ENCODE measurements around the gene KIRREL1. TPM values are rescaled to one million over a fixed set of nuclear protein-coding genes. Genes with fewer than 3 reads are reported as not detected.

Gene KIRREL1
- total and polyA plus RNA-seq, 2 of the 13 experiments (the other 11 are each of a cell fraction or from before 2014, with no cell fraction given): 0.02 to 0.03 TPM

GRCh38 chr1:158056498-158056897 lies 63.1 kb downstream of the KIRREL1 start (continued):
- TF ChIP-seq KIAA2018 (CRISPR knock-in tag; IDR thresholded peaks at IDR 0.05; ENCODE audit: borderline replicate concordance): no peak

DNA sequence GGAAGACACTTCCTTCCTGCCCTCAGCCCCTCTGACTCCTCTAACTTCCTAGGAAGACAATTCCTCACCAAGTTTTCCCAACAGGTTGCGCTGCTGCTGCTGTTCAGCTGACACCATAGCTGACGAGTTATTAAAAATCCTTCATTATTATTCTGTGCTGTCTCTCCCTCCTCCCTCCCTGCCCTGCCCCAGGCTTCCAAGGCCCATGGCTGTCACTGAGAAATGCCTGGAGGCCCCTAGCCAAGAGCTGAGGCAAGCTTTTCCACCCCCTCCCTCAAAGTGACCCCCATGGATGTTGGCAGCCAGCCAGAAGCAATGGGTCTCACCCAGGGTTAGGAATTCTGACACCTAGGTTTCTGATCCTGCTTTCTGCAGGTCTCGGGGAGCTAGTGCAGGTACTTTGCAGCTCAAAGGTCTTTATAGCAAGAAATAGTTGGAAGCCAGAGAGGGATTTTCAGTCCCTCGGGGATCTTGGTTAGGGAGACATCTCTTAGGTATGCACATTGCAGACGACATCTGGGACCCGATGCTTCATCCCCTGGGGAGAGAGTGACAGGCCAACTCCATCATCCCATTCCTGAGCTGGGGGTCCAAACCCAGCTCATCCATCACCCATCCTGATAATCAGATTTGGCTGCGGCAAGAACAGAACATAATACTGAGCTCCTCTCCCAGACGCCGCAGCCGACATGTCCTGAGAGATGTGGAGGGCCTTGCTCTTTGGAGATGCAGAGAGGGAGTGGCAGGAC lies 65.0 kb downstream of the KIRREL1 start:
- Histone ChIP-seq H3K27ac (ENCODE audit: extremely low read length, insufficient read depth, low read length) (no peak overlapping the region), H3K36me3 (replicated peaks in 1 of 2; ENCODE audit: control insufficient read depth in 1 of 2, insufficient read depth in 2 of 2, low read length in 2 of 2) (no peaks in the 10 kb centered on the region), H3K4me3 (replicated peaks in 1 of 3; ENCODE audit: insufficient read depth in 1 of 3, low read depth in 2 of 3, low read length in 3 of 3) (no peak overlapping the region), H4K20me1 (ENCODE audit: insufficient read depth, low read length) (no peaks in the 10 kb centered on the region), H3K27me3 (ENCODE audit: control insufficient read depth in 1 of 2, insufficient read depth in 2 of 2, low read length in 2 of 2) (no peaks in the 10 kb centered on the region), H3K4me2 (ENCODE audit: low read depth, low read length) (no peak overlapping the region), H3K9me3 (ENCODE audit: low read length) (no peaks in the 10 kb centered on the region), H3K9ac (ENCODE audit: insufficient read depth, low read depth, low read length) (no peak overlapping the region), H2AFZ (ENCODE audit: low read length) (no peak overlapping the region), H3K4me1 (ENCODE audit: insufficient read depth, low read length) (no peaks in the 10 kb centered on the region), H3K79me2 (ENCODE audit: insufficient read depth, low read length) (no peaks in the 10 kb centered on the region)
- ATAC-seq (no peak), FAIRE-seq (no peak), DNase-seq (ENCODE audit: low spot score) (no peak)
- no TSS peak for BruUV-seq (replicated peaks)
- POLR2A ChIA-PET: no interaction called here
- WGBS (ENCODE audit: low lambda C conversion rate): 73% methylated on average over 7 of the region's 10 CpGs
- intact Hi-C loops (cut with micrococcal nuclease; ENCODE audit: unreplicated experiment): no loop called here
- CTCF ChIA-PET (ENCODE audit: low intra/inter-chr PET ratio, low total read pairs): no interaction called here
- in situ Hi-C loops (cut with HindIII; ENCODE audit: extremely low pct_ligation_motif_present, low pct_unique_long_range_greater_than_20kb): no loop called here
- TF ChIP-seq SRSF9 (IDR thresholded peaks at IDR 0.05; ENCODE audit: borderline replicate concordance, insufficient read depth, low read depth, low read length, poor library complexity, severe bottlenecking) (no peak), MTF1 (CRISPR knock-in tag; IDR thresholded peaks at IDR 0.05) (no peak), ARNT (IDR thresholded peaks at IDR 0.05) (no peak), SOX13 (IDR thresholded peaks at IDR 0.05) (no peak), SOX13 (CRISPR knock-in tag; conservative IDR thresholded peaks at IDR 0.05 in 1 of 2, IDR thresholded peaks at IDR 0.05 in 1 of 2) (no peak), ZNF484 (CRISPR knock-in tag; IDR thresholded peaks at IDR 0.05; ENCODE audit: borderline replicate concordance, low read depth) (no peak), ZNF12 (CRISPR knock-in tag; IDR thresholded peaks at IDR 0.05) (no peak), ZBTB42 (CRISPR knock-in tag; IDR thresholded peaks at IDR 0.05) (no peak), ZNF556 (CRISPR knock-in tag; IDR thresholded peaks at IDR 0.05; ENCODE audit: borderline replicate concordance) (no peak), ZFP91 (CRISPR knock-in tag; IDR thresholded peaks at IDR 0.05; ENCODE audit: borderline replicate concordance) (no peak)
- TF ChIP-seq, protein P1, sequence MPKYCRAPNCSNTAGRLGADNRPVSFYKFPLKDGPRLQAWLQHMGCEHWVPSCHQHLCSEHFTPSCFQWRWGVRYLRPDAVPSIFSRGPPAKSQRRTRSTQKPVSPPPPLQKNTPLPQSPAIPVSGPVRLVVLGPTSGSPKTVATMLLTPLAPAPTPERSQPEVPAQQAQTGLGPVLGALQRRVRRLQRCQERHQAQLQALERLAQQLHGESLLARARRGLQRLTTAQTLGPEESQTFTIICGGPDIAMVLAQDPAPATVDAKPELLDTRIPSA (CRISPR knock-in tag; IDR thresholded peaks at IDR 0.05; ENCODE audit: borderline replicate concordance): no peak

Measured in HepG2 (cell line).